Panc1 (cell line): ENCODE data around the gene SLC19A1.

Experiments used
- POLR2AphosphoS5 ChIP-seq: IDR thresholded peaks from 2 replicates; pipeline ENCODE4 v1.6.1; 2012; ENCODE audit warnings: mild to moderate bottlenecking, low read depth, low read length, moderate library complexity
- TF ChIP-seq, protein P1 (sequence below): fragments of 450-650 bp; IDR thresholded peaks from 2 replicates; pipeline ENCODE4 v1.5.1; 2017; ENCODE audit warnings: mild to moderate bottlenecking
- TF ChIP-seq, protein P2 (sequence below), 2 experiments: IDR thresholded peaks; 2 replicates each; pipeline ENCODE4 v1.6.1; 2011 to 2012; ENCODE audit warnings: low read depth in 2 of 2, control low read depth in 1 of 2, low read length in 1 of 2, mild to moderate bottlenecking in 1 of 2, moderate library complexity in 1 of 2; ENCODE audit not compliant: insufficient read depth in 1 of 2

DNA sequence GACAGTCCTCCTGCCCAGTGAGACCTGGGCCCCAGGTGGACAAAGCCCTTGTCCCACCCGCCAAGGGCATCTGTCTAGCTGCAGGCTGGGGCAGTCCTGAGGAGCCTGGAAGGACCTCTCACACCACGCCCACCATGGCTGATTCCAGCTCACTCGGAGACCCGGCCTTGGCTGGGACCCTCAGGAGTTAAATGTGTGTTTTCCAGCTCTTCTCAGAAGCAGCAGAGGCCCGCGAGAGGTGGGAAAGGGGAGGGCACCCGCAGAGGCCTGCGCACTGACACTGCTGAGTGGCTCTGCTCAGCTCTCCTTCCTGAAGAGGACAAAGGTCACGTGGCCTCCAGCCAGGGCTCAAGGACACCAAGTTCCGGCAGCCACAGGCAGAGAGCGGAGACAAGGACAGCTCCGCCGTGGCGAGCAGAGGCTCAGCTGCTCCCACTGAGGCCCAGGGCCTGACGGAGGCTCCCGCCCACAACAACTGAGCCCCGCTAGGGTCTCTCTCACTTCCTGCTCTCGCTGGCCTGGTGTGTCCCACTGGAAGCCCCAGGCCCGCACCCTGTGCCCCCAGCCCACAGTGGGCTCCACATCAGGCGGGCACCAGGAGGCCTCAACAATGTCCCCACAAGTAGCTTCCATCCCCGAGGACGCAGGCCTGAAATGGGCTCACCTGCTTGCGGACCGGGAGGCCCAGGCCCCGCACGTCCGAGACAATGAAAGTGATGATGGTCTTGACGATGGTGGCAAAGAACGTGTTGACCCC, 16.9 kb downstream of the SLC19A1 start:
- TF ChIP-seq, protein P1, sequence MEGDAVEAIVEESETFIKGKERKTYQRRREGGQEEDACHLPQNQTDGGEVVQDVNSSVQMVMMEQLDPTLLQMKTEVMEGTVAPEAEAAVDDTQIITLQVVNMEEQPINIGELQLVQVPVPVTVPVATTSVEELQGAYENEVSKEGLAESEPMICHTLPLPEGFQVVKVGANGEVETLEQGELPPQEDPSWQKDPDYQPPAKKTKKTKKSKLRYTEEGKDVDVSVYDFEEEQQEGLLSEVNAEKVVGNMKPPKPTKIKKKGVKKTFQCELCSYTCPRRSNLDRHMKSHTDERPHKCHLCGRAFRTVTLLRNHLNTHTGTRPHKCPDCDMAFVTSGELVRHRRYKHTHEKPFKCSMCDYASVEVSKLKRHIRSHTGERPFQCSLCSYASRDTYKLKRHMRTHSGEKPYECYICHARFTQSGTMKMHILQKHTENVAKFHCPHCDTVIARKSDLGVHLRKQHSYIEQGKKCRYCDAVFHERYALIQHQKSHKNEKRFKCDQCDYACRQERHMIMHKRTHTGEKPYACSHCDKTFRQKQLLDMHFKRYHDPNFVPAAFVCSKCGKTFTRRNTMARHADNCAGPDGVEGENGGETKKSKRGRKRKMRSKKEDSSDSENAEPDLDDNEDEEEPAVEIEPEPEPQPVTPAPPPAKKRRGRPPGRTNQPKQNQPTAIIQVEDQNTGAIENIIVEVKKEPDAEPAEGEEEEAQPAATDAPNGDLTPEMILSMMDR = no peak
- TF ChIP-seq, protein P2, sequence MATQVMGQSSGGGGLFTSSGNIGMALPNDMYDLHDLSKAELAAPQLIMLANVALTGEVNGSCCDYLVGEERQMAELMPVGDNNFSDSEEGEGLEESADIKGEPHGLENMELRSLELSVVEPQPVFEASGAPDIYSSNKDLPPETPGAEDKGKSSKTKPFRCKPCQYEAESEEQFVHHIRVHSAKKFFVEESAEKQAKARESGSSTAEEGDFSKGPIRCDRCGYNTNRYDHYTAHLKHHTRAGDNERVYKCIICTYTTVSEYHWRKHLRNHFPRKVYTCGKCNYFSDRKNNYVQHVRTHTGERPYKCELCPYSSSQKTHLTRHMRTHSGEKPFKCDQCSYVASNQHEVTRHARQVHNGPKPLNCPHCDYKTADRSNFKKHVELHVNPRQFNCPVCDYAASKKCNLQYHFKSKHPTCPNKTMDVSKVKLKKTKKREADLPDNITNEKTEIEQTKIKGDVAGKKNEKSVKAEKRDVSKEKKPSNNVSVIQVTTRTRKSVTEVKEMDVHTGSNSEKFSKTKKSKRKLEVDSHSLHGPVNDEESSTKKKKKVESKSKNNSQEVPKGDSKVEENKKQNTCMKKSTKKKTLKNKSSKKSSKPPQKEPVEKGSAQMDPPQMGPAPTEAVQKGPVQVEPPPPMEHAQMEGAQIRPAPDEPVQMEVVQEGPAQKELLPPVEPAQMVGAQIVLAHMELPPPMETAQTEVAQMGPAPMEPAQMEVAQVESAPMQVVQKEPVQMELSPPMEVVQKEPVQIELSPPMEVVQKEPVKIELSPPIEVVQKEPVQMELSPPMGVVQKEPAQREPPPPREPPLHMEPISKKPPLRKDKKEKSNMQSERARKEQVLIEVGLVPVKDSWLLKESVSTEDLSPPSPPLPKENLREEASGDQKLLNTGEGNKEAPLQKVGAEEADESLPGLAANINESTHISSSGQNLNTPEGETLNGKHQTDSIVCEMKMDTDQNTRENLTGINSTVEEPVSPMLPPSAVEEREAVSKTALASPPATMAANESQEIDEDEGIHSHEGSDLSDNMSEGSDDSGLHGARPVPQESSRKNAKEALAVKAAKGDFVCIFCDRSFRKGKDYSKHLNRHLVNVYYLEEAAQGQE (IDR thresholded peaks at IDR 0.05; ENCODE audit: insufficient read depth in 1 of 2, low read depth in 2 of 2, low read length in 1 of 2) = no peak
- no peak for TF ChIP-seq POLR2AphosphoS5
